ENCODE results near the gene SLC35C1. TPM values are rescaled to one million over a fixed set of nuclear protein-coding genes. Genes with fewer than 3 reads are reported as not detected.

Gene SLC35C1
- total RNA-seq, 1 experiment from 2014 or later: 15.6 TPM

DNA sequence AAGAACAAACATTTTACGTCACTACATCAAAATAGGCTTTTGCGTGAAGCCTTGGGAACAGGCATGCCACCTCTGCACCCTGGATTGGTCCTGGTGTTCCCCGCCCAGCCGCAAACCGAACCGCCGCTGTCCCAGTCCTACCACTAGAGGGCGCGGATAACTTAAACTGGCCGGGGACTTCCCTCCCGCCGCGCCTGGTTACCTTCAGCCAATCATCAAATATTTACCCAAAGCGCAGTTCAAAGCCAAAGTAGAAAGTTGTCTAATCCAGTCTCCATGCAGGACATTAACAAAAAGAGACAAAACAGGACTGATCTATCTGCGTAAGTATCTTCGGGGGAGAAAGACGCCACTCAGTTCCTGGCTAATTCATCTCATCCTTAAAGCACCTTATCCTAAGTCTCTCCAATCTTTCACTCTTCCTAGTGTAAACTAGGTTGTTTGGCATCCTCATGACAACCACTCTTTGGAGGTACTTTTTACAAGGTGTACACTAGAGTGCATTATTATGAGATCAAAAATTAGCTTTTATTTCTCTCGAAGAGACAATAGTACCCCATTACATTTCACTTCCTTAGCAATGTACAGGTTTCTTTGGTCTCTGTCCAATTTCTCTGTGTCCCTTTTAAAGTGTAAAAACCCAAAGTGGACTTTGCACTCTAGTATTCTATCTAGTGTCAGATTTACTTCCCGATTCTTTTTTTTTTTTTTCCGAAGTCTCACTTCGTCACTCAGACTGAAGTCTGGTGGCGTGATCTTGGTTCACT lies 38.4 kb downstream of the SLC35C1 start:
- Histone ChIP-seq H3F3A (ENCODE audit: insufficient read depth, low read depth) (peaks cover 8% of the 10 kb centered on the region; the same call in 1 of the 2 replicates), H3K4me3 (peak overlapping the region; percentile 28; the same call in 1 of the 2 replicates), H3K4me2 (peak overlapping the region; percentile 73), H3K9me3 (ENCODE audit: insufficient read depth, low read depth) (no peaks in the 10 kb centered on the region), H4K20me1 (ENCODE audit: insufficient read depth) (no peaks in the 10 kb centered on the region), H3K4me1 (replicated peaks; ENCODE audit: insufficient read depth) (peaks cover 11% of the 10 kb centered on the region), H2AFZ (peak overlapping the region; percentile 36; the same call in 1 of the 2 replicates), H3K36me3 (ENCODE audit: low read depth) (no peaks in the 10 kb centered on the region), H3K27ac (no peak overlapping the region), H3K9me2 (ENCODE audit: insufficient read depth) (no peaks in the 10 kb centered on the region), H3K27me3 (ENCODE audit: insufficient read depth, low read depth) (no peaks in the 10 kb centered on the region; the same call in 1 of the 2 replicates), H3K79me2 (ENCODE audit: low read depth) (0 out of 2 replicates have a peak, but pooled peaks cover 6% of the 10 kb centered on the region)
- intact Hi-C loops (cut with micrococcal nuclease; ENCODE audit: unreplicated experiment): loop anchor here (1.0 to 10.0 kb wide), 5 partner anchors 20 to 391 kb away; partner anchors contain the start of gene SLC35C1
- ChIA-PET CTCF (interaction anchor here (1.2 kb wide), 1 partner anchor 10 kb away, joined by 4 read pairs; no protein-coding TSS in a partner anchor), POLR2A (ENCODE audit: unreplicated experiment) (interaction anchor here (0.7 kb wide), 1 partner anchor 29 kb away, joined by 18 read pairs; no protein-coding TSS in a partner anchor)
- peak; percentile 86 to 91 for DNase-seq
- TF ChIP-seq EZH2 (IDR thresholded peaks at IDR 0.05; ENCODE audit: low read depth): no peak
- TF ChIP-seq, protein P1, sequence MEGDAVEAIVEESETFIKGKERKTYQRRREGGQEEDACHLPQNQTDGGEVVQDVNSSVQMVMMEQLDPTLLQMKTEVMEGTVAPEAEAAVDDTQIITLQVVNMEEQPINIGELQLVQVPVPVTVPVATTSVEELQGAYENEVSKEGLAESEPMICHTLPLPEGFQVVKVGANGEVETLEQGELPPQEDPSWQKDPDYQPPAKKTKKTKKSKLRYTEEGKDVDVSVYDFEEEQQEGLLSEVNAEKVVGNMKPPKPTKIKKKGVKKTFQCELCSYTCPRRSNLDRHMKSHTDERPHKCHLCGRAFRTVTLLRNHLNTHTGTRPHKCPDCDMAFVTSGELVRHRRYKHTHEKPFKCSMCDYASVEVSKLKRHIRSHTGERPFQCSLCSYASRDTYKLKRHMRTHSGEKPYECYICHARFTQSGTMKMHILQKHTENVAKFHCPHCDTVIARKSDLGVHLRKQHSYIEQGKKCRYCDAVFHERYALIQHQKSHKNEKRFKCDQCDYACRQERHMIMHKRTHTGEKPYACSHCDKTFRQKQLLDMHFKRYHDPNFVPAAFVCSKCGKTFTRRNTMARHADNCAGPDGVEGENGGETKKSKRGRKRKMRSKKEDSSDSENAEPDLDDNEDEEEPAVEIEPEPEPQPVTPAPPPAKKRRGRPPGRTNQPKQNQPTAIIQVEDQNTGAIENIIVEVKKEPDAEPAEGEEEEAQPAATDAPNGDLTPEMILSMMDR (conservative IDR thresholded peaks at IDR 0.05): peak; percentile 97
- BruUV-seq (replicated peaks): no TSS peak

DNA sequence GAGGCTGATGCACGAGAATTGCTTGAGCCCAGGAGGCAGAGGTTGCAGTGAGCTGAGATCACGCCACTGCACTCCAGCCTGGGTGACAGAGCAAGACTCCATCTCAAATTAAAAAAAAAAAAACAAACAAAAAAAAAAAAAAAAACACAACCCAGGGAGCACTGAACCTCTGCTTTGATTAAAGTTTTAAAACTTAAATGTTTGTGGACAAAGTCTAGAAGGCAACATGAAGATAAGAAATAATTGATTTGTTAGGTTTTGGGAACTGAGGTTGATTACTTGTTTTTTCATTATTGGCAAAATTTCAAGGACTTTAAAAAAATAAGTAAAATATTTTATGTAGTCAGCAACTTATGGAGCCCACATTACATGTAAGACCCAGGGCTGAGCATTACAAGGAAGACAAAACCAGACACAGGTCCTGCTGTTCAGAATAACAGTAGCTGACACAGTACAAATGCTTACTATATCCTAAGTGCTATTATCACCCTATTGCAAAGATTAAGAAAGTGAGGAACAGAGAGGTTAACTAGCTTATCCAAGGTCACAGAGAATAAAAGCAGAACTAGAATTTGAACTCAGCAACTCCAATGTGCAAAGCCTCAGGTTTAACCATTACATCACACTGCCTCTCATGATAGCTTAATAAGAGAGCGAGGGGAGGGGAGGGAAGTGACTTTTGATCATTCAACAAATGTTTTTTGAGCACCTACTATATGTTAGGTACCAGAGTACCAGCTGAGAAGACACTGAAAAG lies 40.1 kb downstream of the SLC35C1 start:
- ChIA-PET CTCF (interaction anchor here (0.6 to 0.7 kb wide), 4 partner anchors 21 to 996 kb away, joined by 3 to 5 read pairs (median 4); no protein-coding TSS in a partner anchor), POLR2A (ENCODE audit: unreplicated experiment) (interaction anchor here (0.6 kb wide), 1 partner anchor 800 kb away, joined by 3 read pairs; no protein-coding TSS in a partner anchor)
- H3K27ac ChIP-seq: no peak overlapping the region
- no TSS peak for BruUV-seq (replicated peaks)
- peaks cover 5% of the 10 kb centered on the region; the same call in 1 of the 2 replicates for H4K20me1 ChIP-seq (ENCODE audit: insufficient read depth)
- H3K27me3 ChIP-seq (ENCODE audit: insufficient read depth, low read depth): no peaks in the 10 kb centered on the region
- H3K9me2 ChIP-seq (ENCODE audit: insufficient read depth): no peaks in the 10 kb centered on the region
- no peak overlapping the region for H3K4me3 ChIP-seq
- H3K4me1 ChIP-seq (replicated peaks; ENCODE audit: insufficient read depth): peaks cover 18% of the 10 kb centered on the region
- DNase-seq: no peak
- H2AFZ ChIP-seq: no peak overlapping the region
- TF ChIP-seq EZH2 (IDR thresholded peaks at IDR 0.05; ENCODE audit: low read depth): no peak
- TF ChIP-seq, protein P1 (conservative IDR thresholded peaks at IDR 0.05): no peak
- no peaks in the 10 kb centered on the region for H3K36me3 ChIP-seq (ENCODE audit: low read depth)
- no peaks in the 10 kb centered on the region for H3K9me3 ChIP-seq (ENCODE audit: insufficient read depth, low read depth)
- H3K79me2 ChIP-seq (ENCODE audit: low read depth): peaks cover 16% of the 10 kb centered on the region; the same call in 1 of the 2 replicates
- H3K4me2 ChIP-seq: no peak overlapping the region
- intact Hi-C loops (cut with micrococcal nuclease; ENCODE audit: unreplicated experiment): loop anchor here (5.0 to 10.0 kb wide), 2 partner anchors 72 to 390 kb away; partner anchors contain the start of gene PEX16
- peaks cover 8% of the 10 kb centered on the region; the same call in 1 of the 2 replicates for H3F3A ChIP-seq (ENCODE audit: insufficient read depth, low read depth)

DNA sequence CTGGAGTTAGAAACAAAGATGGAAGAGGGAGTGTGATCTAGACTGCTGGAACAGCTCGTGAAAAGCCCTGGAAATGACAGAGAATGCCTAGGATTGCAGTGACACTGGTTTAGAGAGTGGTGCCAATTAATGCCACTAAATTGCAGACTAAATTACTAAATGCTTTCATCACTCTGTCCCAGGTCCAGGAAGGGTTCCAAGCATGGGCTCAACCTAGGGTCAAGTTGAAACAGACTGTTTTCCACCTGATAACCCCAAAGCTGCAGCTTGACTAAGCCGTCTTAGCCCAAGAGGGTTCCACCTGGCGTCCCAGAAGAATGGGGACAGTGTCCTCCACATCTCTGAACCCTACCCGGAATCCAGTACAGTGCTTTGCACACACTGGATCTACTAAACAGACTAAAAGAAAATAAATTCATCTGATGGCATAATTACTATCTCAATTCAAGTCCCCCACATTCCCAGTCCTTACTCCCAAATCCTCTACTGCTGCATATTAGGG lies 41.3 kb downstream of the SLC35C1 start:
- H3K4me2 ChIP-seq: no peak overlapping the region
- ChIA-PET CTCF (interaction anchor here (0.7 kb wide), 1 partner anchor 75 kb away, joined by 3 read pairs; no protein-coding TSS in a partner anchor), POLR2A (ENCODE audit: unreplicated experiment) (no interaction called here)
- H4K20me1 ChIP-seq (ENCODE audit: insufficient read depth): peaks cover 9% of the 10 kb centered on the region; the same call in 1 of the 2 replicates
- H3K79me2 ChIP-seq (ENCODE audit: low read depth): peaks cover 16% of the 10 kb centered on the region; the same call in 1 of the 2 replicates
- intact Hi-C loops (cut with micrococcal nuclease; ENCODE audit: unreplicated experiment): loop anchor here (5.0 to 10.0 kb wide), 2 partner anchors 71 to 389 kb away; partner anchors contain the start of gene PEX16
- no peak overlapping the region for H3K4me3 ChIP-seq
- H3F3A ChIP-seq (ENCODE audit: insufficient read depth, low read depth): peaks cover 8% of the 10 kb centered on the region; the same call in 1 of the 2 replicates
- no peaks in the 10 kb centered on the region for H3K9me3 ChIP-seq (ENCODE audit: insufficient read depth, low read depth)
- H3K27ac ChIP-seq: no peak overlapping the region
- TF ChIP-seq EZH2 (IDR thresholded peaks at IDR 0.05; ENCODE audit: low read depth): no peak
- TF ChIP-seq, protein P1 (conservative IDR thresholded peaks at IDR 0.05): no peak
- H3K36me3 ChIP-seq (ENCODE audit: low read depth): no peaks in the 10 kb centered on the region
- no peak for DNase-seq
- H2AFZ ChIP-seq: no peak overlapping the region
- peaks cover 18% of the 10 kb centered on the region for H3K4me1 ChIP-seq (replicated peaks; ENCODE audit: insufficient read depth)
- no peaks in the 10 kb centered on the region for H3K27me3 ChIP-seq (ENCODE audit: insufficient read depth, low read depth)
- H3K9me2 ChIP-seq (ENCODE audit: insufficient read depth): no peaks in the 10 kb centered on the region
- BruUV-seq (replicated peaks): no TSS peak
